ENCODE data around the gene RPL38.

Gene RPL38

GRCh38 chr17:74227271-74228080, 24.0 kb downstream of the RPL38 start:
- DNase-seq, result no peak

- no peak for DNase-seq
Observed at GRCh38 chr17:74228306-74228978, 25.0 kb downstream of the RPL38 start.

DNA sequence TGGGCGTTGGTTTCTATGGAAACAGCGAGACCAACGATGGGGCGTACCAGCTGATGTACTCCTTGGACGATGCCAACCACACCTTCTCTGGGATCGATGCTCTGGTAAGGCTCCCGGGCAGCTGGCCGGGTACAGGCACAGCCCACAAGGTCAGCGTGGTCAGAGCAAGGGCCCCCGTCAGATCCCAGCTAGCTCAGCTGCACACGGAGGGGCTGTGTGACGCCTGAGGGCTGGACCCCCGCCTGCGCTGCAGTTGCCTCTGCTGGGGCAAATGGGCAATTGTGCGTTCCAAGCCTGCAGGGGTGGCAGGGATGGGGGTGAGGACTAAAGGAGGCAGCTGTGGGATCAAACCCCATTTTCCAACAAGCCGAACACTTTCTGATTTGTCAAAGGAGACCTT, 27.4 kb downstream of the RPL38 start:
- no peak for DNase-seq

GRCh38 chr17:74231928-74232907, 28.7 kb downstream of the RPL38 start:
- DNase-seq, result no peak

DNA sequence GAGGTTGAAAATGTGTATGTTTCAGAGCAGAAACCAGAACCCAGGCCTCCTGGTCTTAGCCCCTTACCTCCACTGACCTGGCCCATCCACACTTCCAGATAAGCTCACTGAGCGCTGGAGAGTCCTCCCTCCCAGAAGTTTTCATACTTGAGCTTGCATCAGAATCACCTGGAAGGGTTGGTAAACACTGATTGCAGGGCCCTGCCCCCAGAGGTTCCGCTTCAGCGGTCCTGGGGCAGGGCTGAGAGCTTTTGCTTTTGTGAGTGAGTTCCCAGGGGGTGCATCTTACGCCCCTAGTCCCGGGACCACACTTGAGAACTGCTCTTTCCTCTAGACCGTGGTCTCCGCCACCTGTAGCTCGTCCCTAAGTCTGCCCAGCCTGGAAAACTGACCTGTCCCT, 30.5 kb downstream of the RPL38 start:
- no peak for DNase-seq

DNA sequence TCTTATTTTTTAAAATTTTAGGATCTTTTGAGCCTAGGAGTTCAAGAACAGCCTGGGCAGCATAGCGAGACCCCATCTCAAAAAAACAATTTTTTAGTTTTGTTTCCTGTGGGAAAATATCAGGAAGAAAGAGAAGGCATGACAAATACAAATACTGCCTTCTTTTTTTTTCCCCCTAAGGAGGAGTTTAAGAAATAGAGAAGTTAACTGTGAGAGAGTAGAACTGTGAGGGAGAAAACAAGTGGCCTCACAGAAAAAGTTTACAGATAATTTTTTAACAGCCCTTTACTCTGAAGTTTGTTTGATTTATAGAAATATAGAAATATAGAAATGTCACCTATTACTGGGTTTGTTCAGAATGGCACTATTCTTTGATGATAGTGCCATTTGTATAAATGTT, 31.0 kb downstream of the RPL38 start:
- DNase-seq, result no peak

DNA sequence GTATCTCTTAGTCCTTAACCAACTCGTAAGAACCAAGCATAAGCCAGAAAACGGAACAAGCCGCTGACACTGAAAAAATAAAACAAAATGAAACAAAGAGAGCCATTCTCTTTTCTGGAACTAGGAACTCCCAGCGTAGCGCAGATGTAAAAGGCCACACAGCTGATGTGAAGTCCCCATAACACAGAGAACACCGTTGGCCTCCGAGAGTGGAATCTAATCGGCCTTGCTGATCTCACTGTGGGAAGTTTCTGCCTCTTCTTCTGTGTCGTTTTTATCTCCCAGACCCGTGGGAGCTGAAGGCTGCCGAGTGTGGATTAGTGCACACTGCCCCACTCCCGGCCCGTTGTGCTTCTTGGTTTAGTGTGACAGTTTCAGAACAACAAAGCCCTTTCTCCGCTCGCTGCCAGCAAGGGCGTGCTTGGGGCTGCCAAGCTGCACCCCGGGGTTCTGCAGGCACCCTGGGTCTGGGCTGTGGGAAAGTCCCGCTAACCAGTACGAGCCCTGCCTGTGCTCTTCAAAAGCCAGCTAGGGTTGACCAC, 31.6 kb downstream of the RPL38 start:
- no peak for DNase-seq

DNA sequence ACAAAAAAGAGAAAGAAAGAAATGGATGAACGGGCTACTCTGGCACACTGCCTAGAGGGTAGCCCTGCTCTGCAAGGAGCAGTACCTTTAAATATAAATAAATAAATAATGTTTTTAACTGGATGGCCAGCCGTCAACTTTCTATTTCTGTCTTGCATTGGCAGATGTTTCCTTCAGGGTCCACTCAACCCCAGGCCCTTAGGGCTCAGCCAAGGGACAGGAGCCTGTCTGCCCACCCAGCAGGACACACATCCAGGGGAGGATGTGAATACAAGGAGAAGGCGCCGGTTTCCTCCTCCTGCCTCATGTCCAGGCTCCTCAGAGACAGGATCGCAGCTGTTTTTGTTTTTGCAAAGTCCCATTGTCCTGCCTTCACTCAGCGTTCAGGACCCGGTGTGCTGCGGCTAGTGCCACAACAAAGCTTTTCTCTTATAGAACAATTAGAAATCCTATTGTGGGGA, 32.5 kb downstream of the RPL38 start:
- no peak for DNase-seq

GRCh38 chr17:74237321-74237720, 33.8 kb downstream of the RPL38 start:
- no peak for DNase-seq

DNA sequence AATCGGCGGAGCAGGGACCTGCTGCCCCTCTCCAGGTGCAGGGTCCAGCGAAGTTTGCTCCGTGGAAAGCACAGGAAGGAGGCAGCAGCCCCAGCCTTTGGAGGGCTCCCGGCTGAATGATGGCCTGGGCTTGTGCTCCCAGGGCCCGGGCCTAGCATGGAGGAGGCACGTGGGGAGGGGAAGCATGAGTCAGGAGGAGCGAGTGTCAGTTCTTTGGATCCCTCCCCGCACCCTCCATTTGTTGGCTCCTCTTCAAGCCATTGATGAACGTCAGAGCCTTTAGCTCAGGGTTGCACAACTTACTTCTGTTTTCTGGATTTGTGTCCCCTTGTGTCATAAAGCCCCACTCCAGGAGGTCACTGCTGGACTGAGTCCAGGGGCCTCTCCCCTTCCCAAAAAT, 35.7 kb downstream of the RPL38 start:
- DNase-seq, result no peak

DNA sequence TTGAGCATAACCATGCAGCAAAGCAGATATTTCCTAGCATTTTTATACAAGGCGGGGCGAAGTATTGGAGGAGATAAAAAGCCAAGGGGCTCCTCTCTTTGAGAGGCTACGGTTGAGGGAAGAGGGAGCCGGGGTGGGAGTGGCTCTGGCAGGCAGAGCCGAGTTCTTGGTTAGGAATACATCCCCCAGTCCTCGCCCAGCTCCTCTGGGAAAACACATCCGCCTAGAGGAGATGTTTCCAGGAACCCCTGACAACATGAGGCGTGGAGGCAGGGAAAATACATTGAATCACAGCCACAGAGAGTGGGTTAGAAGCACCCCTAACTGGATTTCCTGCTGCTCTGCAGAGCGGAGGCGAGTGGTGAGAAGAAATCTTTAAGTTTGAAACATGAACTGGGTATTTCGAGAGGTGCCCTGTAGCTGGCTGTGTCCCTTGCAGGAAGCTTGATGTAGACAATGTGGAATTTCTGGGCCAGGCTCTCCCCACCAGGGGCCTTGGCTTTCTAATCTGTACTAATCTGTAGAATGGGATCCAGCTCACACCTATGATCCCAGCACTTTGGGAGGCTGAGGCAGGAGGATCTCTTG, 37.2 kb downstream of the RPL38 start:
- no peak for DNase-seq

- DNase-seq, result no peak
Observed at GRCh38 chr17:74241431-74241830, 38.0 kb downstream of the RPL38 start.

- no peak for DNase-seq
Observed at GRCh38 chr17:74241847-74242246, 38.4 kb downstream of the RPL38 start.

DNA sequence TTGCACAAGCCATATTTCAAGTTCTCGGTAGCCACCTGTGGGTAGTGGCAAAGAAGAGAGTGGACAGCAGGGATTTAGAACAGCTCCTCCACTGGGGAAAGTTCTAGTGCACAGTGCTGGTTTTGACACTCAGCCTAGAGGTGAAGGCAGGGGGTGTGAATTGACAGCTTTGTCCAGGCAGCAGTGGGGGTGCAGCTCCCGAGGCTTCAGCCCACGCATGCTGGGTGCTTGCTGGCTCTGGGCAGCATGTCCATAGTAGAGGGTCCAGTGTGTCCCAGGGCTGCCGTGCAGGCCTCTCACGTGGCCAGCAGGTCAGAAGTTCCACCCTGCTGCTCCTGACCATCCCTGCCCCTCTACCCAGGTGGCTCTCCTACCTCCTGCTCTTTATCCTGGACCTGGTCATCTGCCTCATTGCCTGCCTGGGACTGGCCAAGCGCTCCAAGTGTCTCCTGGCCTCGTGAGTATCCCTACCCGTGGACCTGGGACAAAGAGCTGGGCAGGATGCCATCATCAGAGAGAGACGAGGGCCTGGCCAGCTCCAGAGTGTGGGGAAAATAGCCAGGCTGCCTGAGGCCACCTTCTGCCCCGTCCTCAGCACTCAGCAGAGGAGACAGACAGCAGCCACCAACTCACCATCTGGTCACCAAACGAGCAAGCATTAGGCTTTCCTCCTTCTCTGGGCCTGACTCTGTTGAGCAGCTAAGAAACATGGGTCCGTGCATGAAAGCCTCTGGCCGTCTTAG, 39.7 kb downstream of the RPL38 start:
- DNase-seq, result no peak

DNA sequence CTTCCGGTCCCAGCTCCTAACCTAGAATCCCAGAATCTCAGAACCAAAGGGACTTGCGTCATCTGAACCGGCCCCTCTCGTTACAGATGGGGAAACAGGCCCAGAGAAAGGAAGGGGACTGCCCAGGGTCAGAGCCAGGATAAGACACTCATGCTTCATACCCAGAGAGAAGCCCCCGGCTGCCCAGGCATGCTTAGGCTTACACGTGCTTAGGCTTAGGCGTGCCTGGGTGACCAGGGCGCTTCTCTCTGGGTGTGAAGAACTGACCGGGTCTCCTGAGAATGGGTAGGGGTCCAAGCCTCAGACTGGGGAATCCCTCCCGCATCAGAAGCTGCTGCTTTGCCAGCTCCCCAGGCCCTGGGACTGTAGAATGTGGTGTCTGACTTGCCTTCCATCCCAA, 40.6 kb downstream of the RPL38 start:
- no peak for DNase-seq

DNA sequence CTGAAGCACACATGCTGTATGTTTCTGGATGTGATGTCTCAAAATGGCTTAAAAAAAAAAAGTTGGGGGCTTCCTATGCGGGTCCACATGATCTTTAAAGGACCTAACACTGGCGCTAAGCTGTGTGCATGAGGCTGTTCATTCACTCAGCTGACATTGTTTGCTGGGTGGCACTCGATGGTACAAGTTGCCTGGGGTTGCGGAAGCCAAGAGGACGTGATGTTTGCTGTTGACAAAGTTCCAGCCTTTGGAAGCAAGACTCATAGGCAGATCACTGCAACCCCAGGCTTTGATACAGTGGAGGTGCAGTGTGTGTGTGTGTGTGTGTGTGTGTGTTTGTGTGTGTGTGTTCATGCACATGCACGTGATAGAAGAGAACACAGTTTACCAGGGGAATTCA, 41.1 kb downstream of the RPL38 start:
- no peak for DNase-seq

- DNase-seq, result no peak
Observed at GRCh38 chr17:74245145-74245831, 41.8 kb downstream of the RPL38 start.

GRCh38 chr17:74245871-74246270, 42.4 kb downstream of the RPL38 start:
- DNase-seq, result no peak

GRCh38 chr17:74249590-74250270, 46.3 kb downstream of the RPL38 start:
- no peak for DNase-seq

DNA sequence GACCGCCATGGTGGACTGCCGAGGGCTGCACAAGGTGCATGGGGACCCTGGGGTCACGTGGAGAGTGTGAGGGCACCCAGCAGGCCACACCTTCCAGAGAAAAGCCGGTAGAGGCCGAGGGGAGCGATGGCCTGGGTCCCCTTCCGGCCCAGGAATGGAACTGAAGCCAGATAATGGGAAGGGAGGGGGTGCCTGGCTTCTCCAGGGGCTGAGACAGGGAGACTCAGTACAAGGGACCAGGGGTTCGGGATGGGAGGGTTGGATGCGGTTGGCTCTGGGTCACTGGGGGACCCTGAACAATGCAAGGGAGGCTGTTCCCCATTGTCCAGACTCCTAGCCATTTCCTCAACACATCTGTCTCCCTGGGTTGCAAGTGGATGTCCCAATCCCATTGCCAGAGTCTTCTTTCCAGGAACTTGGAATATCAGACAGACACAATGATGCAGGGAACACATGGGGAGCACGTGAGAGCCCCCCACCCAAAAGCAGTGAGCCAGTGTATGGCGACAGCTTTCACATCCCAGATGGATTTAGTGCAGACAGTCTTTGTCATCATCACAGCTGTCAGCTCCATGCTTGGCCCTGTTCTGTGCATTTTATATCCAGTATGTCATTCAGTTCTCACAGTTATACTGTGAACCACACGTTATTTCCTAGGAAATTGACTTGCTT, 47.0 kb downstream of the RPL38 start:
- DNase-seq, result no peak

All from NCI-H774 (cell line).